Measurements from ENCODE around the gene TMX1. TPM values are rescaled to one million over a fixed set of nuclear protein-coding genes. Genes with fewer than 3 reads are reported as not detected.

The TMX1 gene
- polyA plus RNA-seq, 1 experiment = 29.5 TPM

DNA sequence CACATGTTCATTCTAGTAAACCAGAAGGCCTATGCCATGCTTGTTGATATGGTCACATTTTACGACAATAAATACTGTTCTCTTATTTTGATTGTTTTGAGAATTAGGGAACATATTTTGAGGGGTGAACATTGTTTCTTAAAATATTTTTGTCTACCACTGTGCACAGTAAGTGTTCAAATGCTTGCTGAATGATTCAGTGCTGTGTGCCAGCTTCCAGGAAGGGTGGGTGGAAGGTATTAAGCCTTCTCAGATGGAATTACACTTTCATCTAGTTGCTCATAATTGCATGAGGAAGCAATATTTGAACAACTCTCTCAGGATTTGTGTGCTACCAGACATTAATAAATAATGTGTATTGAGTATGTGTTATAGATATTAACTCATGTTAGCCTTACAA lies 15.5 kb upstream of the TMX1 start:
- TF ChIP-seq, protein P1, sequence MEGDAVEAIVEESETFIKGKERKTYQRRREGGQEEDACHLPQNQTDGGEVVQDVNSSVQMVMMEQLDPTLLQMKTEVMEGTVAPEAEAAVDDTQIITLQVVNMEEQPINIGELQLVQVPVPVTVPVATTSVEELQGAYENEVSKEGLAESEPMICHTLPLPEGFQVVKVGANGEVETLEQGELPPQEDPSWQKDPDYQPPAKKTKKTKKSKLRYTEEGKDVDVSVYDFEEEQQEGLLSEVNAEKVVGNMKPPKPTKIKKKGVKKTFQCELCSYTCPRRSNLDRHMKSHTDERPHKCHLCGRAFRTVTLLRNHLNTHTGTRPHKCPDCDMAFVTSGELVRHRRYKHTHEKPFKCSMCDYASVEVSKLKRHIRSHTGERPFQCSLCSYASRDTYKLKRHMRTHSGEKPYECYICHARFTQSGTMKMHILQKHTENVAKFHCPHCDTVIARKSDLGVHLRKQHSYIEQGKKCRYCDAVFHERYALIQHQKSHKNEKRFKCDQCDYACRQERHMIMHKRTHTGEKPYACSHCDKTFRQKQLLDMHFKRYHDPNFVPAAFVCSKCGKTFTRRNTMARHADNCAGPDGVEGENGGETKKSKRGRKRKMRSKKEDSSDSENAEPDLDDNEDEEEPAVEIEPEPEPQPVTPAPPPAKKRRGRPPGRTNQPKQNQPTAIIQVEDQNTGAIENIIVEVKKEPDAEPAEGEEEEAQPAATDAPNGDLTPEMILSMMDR (IDR thresholded peaks at IDR 0.05; ENCODE audit: low read depth, low read length) = no peak
- Histone ChIP-seq H3K9me3 (ENCODE audit: control insufficient read depth, insufficient read depth, low read length) (peaks cover 7% of the 10 kb centered on the region; the same call in 1 of the 2 replicates), H3K27me3 (ENCODE audit: control insufficient read depth, insufficient read depth, low read length) (peaks cover 3% of the 10 kb centered on the region), H3K4me3 (ENCODE audit: low read depth, low read length) (no peak overlapping the region), H3K27ac (ENCODE audit: low read depth, low read length) (no peak overlapping the region)
- no peak for DNase-seq (ENCODE audit: low read depth, low spot score)
- CTCF ChIA-PET = no interaction called here
- POLR2A ChIA-PET = no interaction called here

DNA sequence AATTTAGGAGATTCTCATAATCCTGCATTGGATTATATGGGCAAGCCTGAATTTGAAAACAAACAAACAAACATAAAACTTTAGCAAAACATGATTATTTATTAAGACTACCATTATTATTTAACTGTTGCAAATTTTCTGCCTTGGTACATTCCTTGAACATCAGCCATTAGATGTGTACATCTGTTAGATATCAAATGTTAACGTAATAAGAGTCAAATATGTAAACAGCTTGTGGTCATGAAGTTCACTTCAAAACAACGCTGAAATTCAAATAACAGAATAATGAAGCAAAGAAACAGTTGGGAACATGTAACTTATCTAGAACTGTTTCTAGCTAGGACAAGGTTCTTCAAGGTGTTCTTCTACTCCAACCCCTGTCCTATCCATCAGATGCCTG lies 14.3 kb upstream of the TMX1 start:
- TF ChIP-seq, protein P1 (IDR thresholded peaks at IDR 0.05; ENCODE audit: low read depth, low read length) = no peak
- CTCF ChIA-PET = no interaction called here
- peak; percentile 10 for DNase-seq (ENCODE audit: low read depth, low spot score)

GRCh38 chr14:51228391-51228790 lies 11.7 kb upstream of the TMX1 start:
- DNase-seq (ENCODE audit: low read depth, low spot score) = no peak
- no peaks in the 10 kb centered on the region for H3K9me3 ChIP-seq (ENCODE audit: control insufficient read depth, insufficient read depth, low read length)
- H3K27me3 ChIP-seq (ENCODE audit: control insufficient read depth, insufficient read depth, low read length) = peaks cover 3% of the 10 kb centered on the region
- TF ChIP-seq, protein P1 (IDR thresholded peaks at IDR 0.05; ENCODE audit: low read depth, low read length) = no peak
- ChIA-PET POLR2A (no interaction called here), CTCF (interaction anchor here (0.8 to 2.5 kb wide), 2 partner anchors 9 to 274 kb away, joined by 4 to 11 read pairs; no protein-coding TSS in a partner anchor)
- H3K4me3 ChIP-seq (ENCODE audit: low read depth, low read length) = no peak overlapping the region
- H3K27ac ChIP-seq (ENCODE audit: low read depth, low read length) = no peak overlapping the region

More for the DNA sequence above, 14.3 kb upstream of the TMX1 start:
- H3K9me3 ChIP-seq (ENCODE audit: control insufficient read depth, insufficient read depth, low read length) = peaks cover 7% of the 10 kb centered on the region; the same call in 1 of the 2 replicates
- POLR2A ChIA-PET = no interaction called here
- H3K27me3 ChIP-seq (ENCODE audit: control insufficient read depth, insufficient read depth, low read length) = peaks cover 3% of the 10 kb centered on the region
- H3K27ac ChIP-seq (ENCODE audit: low read depth, low read length) = no peak overlapping the region
- no peak overlapping the region for H3K4me3 ChIP-seq (ENCODE audit: low read depth, low read length)

GRCh38 chr14:51228890-51229289 lies 11.2 kb upstream of the TMX1 start:
- CTCF ChIA-PET = interaction anchor here (0.8 to 2.5 kb wide), 2 partner anchors 10 to 275 kb away, joined by 4 to 11 read pairs; no protein-coding TSS in a partner anchor

DNA sequence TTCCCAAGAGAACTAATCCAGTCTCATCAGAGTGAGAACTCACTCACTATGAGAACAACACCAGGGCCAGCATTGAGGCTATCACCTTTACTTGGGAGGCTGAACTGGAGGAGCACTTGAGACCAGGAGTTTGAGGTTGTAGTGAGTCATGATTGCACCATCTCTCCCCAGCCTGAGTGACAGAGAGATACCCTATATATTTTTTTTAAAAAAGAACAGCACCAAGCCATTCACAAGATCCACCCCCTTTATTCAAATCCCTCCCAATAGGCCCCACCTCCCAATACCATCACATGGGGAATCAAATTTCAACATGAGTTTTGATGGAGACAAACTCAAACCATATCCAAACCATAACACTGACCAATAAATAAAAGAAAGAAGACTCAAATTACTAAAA lies 3.7 kb upstream of the TMX1 start:
- ChIA-PET CTCF (no interaction called here), POLR2A (no interaction called here)
- Histone ChIP-seq H3K4me3 (ENCODE audit: low read depth, low read length) (no peak overlapping the region), H3K9me3 (ENCODE audit: control insufficient read depth, insufficient read depth, low read length) (no peaks in the 10 kb centered on the region; the same call in 1 of the 2 replicates), H3K27ac (ENCODE audit: low read depth, low read length) (no peak overlapping the region), H3K27me3 (ENCODE audit: control insufficient read depth, insufficient read depth, low read length) (no peaks in the 10 kb centered on the region)
- DNase-seq (ENCODE audit: low read depth, low spot score) = no peak
- TF ChIP-seq, protein P1 (IDR thresholded peaks at IDR 0.05; ENCODE audit: low read depth, low read length) = no peak

More at GRCh38 chr14:51228890-51229289, 11.2 kb upstream of the TMX1 start:
- Histone ChIP-seq H3K4me3 (ENCODE audit: low read depth, low read length) (no peak overlapping the region), H3K9me3 (ENCODE audit: control insufficient read depth, insufficient read depth, low read length) (no peaks in the 10 kb centered on the region), H3K27me3 (ENCODE audit: control insufficient read depth, insufficient read depth, low read length) (peaks cover 3% of the 10 kb centered on the region), H3K27ac (ENCODE audit: low read depth, low read length) (no peak overlapping the region)
- POLR2A ChIA-PET = no interaction called here
- TF ChIP-seq, protein P1 (IDR thresholded peaks at IDR 0.05; ENCODE audit: low read depth, low read length) = no peak
- no peak for DNase-seq (ENCODE audit: low read depth, low spot score)
